HG02973 (cell line): ENCODE data around the gene RHOU.
"Not testable (repeated sequence)": the region's sequence is repeated elsewhere in the genome, so short reads cannot be mapped to it uniquely, and the experiment has no call there.

Source experiments
- ATAC-seq: cut with Tn5 transposase; IDR thresholded peaks from one replicate; pipeline ENCODE4 v1.9.1; 2021; ENCODE audit warnings: moderate library complexity; ENCODE audit not compliant: unreplicated experiment

RHOU gene

DNA sequence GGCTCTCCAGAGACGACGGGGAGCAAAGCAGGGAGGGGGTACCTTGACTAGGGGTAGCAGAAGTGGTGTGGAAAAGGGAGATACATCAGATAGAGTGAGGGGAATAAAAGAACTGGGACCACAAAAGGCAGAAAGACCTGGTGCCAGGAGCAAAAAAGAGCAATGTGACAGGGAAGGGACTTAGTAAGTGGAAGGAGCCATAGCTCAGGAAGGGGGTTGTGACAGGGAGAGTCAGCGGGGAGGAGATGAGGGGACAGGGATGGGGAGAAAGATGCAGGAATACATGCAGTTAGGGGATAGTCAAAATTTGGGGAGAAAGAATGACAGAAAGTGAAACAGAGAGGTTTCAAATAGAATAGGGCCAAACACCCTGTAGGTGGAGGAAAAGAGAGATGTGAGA is 20.5 kb downstream of the RHOU start:
- no peak for ATAC-seq

DNA sequence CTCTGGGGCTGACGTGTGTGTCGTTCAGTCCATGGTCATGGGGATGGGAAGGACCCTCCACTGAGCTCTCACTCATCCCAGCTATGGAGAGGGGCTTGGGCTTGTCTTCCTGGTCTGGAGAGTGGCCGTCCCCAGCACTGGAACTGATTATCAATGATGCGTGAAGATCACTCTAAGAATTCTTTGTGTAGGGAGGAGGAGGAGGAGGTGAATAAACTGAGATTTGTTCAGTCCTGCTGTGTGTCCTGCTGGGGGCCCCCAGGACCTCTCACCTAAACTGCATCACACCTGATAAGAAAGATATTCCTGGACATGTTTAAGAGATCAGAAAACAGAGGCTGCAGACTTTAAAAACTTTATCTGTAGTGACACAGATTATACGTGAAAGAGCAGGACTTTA is 21.2 kb downstream of the RHOU start:
- ATAC-seq: no peak

DNA sequence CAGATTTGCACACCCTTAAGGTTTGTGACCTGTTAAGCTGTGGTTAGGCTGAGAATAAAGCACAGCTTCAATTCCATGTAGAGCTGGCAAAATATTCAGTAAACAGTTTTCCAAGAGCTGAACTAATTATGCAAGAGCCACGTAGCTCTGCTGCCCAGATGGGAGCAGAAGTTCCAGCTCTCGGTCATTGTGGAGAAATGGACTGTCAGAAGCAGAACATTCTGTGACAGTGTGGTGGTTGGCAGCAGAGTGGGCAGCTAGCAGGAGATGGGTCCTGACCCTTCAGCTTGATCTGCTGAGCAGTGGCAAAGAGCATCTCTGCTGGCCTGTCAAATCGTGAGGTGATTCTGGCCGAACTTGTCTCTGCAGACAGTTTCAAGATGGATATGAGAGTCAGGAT is 23.2 kb downstream of the RHOU start:
- ATAC-seq: no peak

DNA sequence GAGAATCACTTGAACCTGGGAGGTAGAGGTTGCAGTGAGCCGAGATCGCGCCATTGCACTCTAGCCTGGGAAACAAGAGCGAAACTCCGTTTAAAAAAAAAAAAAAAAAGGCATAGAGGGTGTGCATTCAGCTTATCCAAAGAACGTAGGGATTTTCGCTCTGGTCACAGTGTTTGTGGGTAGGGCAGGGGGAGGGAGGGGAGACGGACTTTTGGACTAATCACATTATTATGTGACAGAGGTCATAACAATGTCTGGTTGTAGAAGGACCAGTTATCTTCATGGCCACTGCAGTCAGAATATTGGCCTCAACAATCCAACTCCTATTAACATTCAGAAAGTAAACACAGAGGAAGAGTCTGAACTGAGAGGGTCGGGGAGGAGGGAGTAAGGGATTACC is 25.7 kb downstream of the RHOU start:
- ATAC-seq: no peak

DNA sequence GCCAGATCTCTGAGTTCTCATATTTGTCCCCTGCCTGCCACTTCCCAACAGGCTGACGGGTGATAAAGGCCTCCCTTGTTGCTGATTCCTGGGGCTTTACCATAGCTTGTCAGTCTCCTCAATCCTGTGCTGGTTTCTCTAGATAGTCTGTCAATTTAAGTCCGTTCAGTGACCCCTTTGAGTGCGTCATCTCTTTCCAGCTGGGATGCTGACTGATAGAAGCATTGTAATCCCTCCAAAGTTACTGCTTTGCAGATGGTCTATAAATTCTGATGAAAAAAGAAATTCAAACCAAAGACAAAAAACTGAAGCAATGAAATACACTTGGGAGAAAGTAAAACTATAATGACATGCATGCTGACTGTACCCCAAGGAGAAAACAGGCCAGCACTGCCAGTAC is 28.3 kb downstream of the RHOU start:
- no peak for ATAC-seq

DNA sequence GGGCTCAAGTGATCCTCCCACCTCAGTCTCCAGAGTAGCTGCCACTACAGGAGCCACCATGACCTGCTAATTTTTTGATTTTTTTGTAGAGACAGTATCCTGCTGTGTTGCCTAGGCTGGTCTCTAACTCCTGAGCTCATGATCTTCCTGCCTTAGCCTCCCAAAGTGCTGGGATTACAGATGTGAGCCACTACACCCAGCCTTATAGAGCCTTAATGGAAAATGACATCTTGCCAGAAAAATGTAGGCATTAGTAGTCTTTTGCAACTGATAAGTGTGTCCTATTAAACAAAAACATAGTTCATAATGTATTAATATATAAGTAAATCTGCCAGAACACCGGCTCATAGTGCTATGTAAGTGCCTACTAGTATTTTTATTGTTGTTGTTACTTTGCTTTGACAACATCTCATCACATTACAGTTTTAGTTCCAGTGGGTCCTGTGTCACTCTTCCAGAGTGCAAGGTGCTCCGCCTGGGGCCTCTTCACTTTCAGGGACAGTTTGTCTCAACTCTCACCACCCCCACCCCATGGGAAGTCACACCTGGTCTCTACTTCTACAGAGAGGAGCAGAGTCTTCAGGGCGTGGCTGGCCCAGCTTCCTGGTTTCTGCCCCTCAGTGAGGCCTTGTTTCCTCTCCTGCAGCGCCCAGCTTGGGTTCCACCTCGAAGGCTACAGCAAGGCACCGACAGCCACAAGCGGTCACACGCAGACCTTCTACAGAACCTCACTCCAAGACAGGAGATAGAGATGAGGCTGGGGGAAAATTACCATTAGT is 30.1 kb downstream of the RHOU start:
- ATAC-seq: no peak

DNA sequence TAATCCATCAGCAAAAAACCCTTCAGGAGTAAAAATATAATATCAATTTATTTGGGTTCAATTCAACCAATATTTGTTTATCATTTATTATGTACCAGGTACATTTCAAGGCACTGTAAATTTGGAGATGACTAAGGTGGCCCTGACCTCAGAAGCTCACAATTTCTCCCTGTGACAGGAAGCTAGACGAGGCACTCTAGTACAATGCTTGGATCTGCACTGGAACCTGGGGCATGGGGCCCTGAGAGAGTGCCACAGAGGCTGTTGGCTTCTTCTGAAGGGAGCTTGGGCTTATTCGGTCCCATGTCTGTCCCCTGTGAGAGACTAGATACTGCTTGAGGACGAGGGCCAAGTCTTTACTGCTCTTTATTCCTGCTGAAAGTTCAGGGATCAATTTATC is 31.5 kb downstream of the RHOU start:
- ATAC-seq: no peak

DNA sequence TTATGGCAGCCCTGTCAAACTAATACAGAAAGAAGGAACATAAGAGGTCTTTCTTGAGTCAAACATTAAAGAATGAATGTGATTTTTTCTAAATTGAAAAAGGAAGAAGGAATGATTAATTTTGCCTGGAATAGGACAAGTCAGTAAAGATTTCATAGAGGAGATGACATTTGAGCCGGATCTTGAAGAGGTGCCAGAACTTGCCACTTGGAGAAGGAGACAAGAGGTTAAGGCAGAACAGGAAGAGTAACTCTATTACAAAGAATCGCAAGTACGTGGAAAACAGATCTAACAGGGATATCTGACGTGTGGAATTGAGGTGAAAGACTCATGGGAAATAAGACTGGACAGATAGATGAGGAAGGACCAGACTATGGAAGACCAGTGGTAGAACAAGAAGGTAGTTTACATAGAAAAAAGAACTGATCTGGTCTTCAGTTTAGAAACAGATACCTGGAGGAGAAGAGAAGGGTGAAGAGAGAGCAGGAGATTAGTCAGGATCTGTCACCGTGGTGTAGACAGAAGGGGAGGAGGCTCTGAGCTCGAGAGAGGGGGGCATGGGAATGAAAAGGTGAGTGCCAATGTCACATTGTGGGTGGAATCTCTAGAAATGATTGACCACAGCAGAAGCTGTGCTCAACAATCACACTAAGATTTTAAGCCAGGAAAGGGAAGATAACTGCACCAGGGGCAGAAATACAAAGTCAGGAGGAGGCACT is 32.5 kb downstream of the RHOU start:
- no peak for ATAC-seq

DNA sequence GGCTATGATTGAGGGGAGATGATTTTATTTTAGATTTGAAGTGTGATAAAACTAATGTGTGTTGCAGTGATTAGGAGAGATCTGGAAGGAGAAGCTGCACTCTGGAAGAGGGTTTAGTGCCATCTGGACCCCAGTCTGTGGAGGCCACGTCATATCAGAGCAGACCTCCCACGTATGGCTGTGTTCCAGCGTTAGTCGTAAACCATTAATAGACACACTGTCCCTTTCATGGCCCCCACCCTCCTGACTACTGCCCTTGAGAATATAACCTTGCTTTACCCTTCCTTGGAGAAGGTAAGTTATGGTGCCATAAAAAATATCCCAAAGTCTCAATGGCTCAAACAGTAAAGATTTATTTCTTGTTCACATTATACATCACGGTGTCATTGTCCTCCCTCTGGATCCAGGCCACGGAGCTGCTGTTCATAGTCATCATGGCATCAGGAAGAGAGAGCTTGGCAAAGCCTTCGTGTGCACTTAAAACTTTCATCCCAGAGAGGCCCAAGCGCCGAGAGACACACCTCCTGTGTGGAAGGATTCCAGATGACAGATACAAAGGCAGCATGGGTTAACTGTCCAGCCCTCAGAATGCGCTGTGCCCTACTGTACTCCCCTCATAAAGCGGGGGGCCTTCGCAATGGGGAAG is 33.2 kb downstream of the RHOU start:
- ATAC-seq: no peak

DNA sequence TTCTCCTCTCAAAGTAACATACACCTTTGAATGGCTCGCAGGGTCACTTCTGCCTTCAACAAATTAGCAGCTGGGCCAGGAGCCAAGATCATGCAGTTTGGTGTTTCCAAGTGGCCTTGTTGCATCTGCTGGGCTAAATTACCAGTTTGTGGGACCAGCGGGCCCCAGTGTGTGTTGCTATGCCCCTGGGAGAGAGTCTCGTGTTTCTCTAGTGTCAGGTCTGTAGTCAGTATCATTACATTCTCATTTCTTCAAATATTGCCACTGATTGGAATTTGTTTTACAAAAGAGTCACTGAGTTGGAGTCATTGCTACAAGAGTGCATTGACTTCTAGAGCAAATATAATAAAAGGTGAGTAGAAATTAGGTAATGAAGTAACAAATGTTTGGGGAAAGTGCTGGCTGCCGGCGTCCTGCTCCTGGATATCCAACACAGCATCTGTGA is 35.5 kb downstream of the RHOU start:
- ATAC-seq: no peak

DNA sequence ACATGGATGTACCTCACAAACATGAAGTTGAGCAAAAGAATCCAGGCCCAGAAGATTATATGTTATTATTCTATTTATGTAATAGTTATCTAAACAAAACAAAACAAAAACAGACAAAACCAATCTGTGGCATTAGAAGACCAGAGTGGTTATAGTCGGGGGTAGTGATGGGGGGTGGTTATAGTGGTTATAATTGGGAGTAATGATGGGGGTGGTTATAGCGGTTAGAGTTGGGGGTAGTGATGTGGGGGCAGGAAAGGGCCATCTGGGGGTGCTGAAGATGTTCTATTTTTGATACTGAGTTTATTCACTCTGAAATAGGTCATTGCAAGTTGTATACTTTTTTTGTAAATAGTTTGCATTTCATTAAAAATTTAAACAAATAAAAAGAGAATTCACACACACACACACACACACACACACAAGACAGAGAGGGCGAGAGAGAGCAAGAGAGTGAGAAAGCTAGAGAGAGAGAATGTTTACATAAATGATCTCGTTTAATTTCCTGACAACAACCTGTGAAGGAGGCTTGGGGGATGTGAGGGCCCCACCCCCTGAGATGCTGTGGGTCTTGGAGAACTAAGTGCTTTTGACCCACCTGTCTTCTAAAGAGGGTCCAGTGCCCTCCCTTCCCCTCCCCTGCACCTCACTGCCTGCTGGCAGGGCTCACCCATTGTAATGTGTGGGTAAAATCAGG is 37.4 kb downstream of the RHOU start:
- ATAC-seq: no peak

DNA sequence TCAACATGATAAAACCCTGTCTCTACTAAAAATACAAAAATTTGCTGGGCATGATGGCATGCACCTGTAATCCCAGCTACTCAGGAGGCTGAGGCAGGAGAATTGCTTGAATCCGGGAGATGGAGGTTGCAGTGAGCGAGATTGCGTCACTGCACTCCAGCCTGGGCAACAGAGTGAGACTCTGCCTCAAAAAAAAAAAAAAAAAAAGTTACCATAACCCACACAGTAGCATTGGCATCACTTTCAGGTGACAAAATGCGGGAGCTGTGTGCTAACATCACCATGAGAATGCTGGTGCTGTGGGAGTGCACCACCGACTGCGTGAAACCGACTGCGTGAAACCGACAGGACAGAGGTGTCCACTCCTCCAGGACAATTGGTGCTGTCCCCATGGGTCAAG is 40.7 kb downstream of the RHOU start:
- ATAC-seq: not testable (repeated sequence)

DNA sequence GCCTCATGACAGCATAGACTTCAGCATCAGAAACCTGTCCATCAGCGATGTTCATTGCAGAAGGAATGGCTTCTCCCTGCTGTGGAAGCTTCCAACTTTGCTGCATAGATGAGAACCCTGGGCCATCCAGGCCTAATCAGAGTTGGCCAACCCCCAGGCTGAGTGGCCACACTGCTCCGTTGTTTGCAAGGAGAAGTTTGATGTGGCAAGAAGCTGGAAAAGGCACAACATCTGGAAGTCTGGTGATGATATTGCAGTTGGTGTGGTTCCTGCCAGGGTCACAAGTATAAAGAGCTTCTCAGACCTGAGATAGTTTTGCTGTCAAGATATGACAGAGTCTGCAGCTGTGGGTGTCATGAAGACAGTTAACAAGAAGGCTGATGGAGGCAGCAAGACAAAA is 41.2 kb downstream of the RHOU start:
- ATAC-seq: no peak

DNA sequence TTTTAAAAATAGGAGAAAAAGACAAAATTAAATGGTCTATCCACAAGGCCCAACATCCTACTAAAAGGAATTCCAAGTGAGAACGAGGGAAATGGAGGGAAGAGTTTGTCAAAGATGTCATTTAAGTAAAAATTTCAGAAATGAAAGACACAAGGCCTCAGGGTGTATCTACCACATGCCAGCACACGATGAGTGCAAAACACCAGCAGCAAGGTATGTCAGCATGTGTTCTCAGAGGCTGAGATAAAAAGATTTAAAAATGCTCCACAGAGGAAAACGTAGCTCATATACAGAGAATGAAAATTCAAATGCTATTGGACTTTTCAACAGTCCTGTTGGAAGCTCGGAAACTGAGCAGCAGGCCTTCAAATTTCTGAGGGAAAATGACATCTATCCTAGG is 42.0 kb downstream of the RHOU start:
- no peak for ATAC-seq

DNA sequence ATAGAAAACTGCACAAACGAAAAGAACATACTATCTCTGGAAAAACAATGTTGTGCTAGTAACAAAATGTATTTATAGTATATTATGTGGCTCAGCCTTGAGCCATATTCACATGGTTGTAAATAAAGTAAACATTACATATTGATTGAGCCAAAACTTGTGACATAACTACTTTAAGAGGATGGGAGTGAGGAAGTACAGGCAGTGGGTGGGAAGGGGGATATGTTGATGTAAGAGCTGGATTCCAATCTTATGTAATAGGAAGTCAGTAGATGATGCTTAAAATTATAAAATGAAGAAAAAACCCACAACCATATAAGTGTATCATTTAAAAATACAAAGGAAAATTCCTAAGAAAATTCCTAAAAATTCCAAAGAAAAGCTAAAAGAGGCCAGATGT is 42.7 kb downstream of the RHOU start:
- ATAC-seq: no peak

DNA sequence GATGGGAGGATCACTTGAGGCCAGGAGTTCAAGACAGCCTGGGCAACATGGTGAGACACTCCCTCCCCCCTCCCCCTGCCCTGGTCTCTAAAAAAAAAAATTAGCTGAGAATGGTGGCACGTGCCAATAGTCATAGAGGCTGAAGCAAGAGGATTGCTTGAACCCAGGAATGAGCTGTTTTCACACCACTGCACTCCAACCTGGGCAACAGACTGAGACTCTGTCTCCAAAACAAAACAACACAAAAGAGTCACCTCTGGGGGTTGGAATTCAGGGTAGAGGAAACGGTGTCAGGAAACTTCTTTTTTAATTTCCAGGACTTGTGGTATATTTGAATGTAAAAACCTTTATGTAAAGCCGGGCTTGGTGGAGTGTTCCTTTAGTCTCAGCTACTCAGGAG is 43.2 kb downstream of the RHOU start:
- ATAC-seq: no peak

DNA sequence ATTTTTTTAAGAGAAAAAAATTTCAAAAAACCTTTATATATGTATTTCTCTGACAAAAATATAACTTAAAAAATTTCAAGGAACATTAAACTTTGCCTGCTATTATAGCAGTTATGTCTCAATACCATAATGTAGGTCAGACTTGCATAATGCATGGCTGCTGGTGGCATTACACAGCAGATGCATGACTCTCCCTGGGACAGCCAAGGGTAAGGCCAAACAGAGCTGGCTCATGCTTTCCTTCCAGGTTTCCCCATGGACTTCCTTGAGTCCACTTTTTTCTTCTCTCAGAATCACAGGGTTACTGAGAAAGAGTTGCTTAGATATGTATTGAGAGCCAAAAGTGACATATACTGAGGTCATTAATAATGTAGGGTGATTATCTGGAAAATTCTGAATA is 43.7 kb downstream of the RHOU start:
- ATAC-seq: no peak

DNA sequence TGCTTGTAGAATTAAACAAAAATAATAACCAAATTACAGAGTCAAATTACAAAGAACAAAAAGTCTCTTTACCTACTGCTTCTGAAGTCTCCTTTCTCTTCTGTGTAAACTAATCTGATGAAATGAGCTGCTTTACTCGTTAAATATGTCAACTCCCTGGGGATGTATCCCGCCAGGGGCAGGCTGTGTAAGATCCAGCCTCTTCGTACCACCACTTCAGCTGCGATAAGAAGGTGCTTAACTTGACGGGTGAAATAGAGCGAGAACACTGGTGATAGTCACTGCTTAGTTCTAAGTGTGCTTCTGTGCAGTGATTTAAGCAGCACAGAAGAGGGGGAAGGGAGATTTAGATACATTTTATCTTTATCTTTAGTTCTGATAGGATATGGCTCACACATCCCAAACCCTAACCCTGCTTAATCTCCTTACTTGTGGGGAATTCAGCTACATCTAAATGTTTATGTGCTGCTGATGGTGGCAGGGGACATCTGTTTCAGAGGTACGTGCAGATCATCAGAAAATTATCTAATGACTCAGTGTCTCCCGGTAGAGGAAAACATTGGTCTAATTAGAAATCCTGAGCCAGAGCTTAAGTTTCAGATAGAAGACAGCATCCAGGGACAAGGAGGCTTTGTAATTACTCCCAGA is 46.0 kb downstream of the RHOU start:
- ATAC-seq: no peak

DNA sequence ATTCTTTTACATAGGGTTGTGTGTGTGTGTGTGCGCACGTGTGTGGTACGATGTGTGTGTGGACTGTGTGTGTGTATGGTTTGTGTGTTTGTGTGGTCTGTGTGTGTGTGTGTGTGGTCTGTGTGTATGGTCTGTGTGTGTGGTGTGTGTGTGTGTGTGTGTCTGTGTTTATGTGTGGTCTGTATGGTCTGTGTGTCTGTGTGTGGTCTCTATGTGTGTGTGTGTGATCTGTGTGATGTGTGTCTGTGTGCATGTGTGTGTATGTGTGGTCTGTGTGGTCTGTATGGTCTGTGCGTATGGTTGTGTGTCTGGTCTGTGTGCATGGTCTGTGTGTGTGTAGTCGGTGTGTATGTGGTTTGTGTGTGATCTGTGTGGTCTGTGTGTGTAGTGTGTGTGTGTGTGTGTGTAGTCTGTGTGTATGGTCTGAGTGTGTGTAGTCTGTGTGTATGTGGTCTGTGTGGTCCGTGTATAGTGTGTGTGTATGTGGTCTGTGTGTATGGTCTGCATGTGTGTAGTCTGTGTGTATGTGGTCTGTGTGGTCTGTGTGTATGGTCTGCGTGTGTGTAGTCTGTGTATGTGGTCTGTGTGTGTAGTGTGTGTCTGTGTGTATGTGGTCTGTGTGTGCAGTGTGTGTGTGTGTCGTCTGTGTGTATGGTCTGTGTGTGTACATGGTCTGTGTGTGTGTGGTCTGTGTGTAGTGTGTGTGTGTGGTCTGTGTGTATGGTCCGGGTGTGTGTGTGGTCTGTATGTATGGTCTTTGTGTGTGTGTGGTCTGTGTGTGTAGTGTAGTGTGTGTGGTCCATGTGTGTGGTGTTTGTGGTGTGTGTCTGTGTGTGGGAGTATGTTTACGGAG is 46.8 kb downstream of the RHOU start:
- ATAC-seq: no peak
